HG03521 (cell line): ENCODE data around the gene AGAP5.
"Not testable (repeated sequence)": the region's sequence is repeated elsewhere in the genome, so short reads cannot be mapped to it uniquely, and the experiment has no call there.

Experiments used
- ATAC-seq: cut with Tn5 transposase; IDR thresholded peaks from one replicate; pipeline ENCODE4 v1.9.1; 2021; ENCODE audit warnings: mild to moderate bottlenecking, moderate library complexity; ENCODE audit not compliant: unreplicated experiment

AGAP5 gene

GRCh38 chr10:73697675-73698159 lies at the start of gene AGAP5:
AGAP5 (minus strand) TSS chr10:73698109; CDS start chr10:73697755, 354 bp downstream.
- not testable (repeated sequence) for ATAC-seq

DNA sequence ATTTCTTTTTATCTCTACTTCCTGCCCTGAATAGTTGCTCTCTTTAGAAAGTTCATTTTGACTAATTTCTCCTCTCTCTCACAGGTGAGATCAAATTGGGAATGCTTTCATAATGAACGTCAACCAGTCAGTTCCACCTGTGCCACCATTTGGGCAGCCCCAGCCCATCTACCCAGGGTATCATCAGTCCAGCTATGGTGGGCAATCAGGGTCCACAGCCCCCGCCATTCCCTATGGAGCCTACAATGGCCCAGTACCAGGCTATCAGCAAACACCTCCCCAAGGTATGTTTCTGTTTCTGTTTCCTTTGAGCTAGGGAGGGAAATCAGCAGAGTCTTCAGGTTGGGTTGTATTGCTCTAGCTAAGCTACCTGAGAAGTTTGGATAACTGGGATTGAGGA lies 48.8 kb upstream of the AGAP5 start:
- ATAC-seq = no peak

DNA sequence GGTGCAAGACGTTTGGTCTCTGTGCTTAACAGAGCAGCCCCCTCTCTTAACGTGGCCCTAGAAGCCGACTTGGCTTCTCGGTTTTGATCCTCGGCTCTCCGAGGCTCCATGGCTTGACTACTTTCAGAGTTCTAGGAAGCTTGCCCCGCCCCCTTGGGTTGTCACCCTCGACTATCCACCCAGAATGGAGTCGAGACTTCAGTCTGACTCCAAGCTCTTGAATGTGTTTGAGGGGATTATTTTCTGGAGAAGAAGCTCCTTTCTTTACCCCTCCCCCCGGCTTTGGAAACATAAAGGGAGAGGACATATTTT lies 46.7 kb upstream of the AGAP5 start:
- peak; percentile 13 for ATAC-seq

DNA sequence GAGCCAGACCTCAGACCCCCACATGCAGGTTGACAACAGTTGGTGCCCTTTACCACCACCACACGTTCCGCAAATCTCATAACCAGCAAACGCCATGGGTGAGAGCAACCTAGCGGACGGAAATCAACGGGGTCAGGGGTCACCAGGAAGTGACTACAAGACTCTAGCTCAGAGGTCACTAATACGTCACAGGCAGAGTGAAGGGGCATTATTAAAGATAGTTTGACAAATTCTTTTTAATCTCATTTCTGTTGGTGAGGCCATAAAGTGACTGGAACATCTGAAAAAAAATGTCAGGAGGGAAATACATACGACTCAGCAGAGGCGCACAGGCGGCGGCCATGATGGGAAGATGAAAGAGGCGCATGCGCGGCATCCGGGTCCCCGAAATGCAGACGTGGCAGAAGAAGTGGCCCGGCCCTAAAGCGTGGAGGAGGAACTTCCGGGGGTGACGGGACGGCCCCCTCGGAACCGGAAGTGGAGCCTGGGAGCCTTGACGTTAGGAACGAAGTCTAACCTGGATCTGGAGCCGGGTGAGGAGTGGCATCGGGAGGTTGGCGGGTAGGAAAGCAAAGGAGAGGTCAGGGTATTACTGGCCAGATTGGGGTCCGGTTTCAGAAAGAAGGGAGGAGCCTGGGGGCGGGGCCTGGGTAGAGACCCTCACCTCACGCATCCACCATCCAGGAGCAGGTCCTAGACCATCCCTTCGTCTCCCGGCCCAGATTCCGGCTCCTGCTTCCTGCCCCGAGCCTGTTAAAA lies 46.2 kb upstream of the AGAP5 start, which contains the start of gene SEC24C:
Gene SEC24C (plus strand): TSS at position 468 of the 759 bp plus-strand sequence. CDS start 2,461 bp downstream, outside the sequence.
- peak; percentile 88 for ATAC-seq

GRCh38 chr10:73743327-73743904 lies 45.5 kb upstream of the AGAP5 start:
- no peak for ATAC-seq

DNA sequence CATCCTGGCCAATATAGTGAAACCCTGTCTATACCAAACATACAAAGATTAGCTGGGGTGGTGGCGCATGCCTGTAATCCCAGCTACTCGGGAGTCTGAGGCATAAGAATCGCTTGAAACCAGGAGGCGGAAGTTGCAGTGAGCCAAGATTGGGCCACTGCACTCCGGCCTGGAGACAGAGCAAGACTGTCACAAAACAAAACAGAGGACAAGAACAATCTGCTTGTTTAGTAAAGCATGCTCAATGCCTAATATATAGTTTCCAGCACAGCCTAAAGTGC lies 44.5 kb upstream of the AGAP5 start:
- no peak for ATAC-seq

GRCh38 chr10:73740501-73741254 lies 42.8 kb upstream of the AGAP5 start:
- ATAC-seq = not testable (repeated sequence)

- no peak for ATAC-seq
These were observed 36.9 kb upstream of the AGAP5 start for GRCh38 chr10:73734796-73735305.

DNA sequence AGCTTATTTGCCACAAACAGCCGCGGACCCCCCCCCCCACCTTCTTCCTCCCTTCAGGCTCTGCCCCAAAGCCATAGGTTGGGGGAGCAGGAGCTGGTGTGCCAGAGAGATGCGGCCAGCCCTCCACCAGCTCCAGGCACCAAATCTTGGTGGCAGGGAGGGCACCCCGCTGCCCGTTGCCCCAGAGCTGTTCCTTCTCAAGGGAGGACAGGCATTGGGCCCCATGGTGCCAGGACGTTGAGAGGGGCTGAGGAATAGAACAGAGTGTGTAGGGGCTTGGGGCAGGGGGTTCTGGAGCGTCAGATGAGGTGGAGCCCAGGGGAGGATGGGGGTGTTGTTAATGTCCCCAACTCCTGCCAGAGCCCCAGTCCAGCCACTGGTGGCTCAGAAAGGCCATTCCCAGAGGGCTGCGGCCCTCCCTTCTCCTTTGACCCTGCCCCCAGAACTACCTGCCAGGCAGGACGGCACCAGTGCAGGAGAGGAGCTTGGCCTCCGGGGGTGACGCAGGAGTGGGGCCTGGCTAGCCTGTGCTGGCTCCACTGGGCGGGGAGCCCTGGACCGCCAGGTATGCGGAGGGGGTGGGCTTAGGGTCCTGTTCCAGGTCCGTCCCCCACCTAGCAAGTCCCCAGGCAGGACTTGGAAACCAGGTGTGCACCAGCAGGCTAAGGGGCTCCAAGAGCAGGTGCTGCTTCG lies 36.3 kb upstream of the AGAP5 start:
- ATAC-seq = no peak

DNA sequence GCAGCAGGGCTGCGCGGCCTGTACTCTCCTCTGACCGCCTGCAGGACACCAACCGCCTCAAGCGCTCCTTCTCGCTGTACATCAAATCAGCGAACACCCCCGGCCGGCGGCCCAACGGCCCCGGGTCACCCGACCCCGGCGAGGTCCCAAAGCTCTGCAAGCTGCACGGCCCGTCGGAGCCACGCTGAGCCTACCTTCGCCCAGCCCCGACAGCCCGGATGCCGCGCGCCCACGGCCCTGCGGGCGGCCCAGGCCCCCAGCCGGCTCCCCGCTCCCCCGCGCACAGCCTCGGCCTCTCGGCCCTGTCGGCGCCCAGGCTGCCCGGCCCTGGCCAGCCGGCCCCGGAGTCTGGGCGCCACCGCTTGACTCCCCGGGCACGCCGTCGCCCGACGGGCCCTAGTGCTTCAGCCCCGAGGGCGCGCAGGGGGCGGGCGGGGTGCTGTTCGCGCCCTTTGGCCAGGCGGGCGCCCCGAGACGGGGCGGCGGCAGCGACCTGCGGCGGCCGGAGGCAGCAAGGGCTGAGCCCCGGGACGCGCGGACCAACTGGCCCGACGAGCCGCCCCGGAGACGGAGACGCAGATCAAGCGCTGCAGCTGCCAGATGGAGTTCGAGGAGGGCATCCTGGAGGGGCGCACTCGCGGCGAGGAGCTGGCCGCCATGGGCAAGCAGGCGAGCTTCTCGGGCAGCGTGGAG lies 35.2 kb upstream of the AGAP5 start:
- no peak for ATAC-seq

DNA sequence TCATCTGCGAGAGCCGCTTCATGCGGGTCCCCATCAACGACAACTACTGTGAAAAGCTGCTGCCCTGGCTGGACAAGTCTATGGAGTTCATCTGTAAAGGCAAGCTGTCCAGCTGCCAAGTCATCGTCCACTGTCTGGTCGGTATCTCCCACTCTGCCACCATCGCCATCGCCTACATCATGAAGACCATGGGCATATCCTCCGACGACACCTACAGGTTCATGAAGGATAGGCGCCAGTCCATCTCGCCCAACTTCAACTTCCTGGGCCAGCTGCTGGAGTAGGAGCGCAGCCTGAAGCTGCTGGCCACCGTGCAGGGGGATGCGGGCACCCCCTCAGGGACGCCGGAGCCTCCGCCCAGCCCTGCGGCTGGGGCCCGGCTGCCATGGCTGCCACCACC lies 34.5 kb upstream of the AGAP5 start:
- ATAC-seq = no peak

DNA sequence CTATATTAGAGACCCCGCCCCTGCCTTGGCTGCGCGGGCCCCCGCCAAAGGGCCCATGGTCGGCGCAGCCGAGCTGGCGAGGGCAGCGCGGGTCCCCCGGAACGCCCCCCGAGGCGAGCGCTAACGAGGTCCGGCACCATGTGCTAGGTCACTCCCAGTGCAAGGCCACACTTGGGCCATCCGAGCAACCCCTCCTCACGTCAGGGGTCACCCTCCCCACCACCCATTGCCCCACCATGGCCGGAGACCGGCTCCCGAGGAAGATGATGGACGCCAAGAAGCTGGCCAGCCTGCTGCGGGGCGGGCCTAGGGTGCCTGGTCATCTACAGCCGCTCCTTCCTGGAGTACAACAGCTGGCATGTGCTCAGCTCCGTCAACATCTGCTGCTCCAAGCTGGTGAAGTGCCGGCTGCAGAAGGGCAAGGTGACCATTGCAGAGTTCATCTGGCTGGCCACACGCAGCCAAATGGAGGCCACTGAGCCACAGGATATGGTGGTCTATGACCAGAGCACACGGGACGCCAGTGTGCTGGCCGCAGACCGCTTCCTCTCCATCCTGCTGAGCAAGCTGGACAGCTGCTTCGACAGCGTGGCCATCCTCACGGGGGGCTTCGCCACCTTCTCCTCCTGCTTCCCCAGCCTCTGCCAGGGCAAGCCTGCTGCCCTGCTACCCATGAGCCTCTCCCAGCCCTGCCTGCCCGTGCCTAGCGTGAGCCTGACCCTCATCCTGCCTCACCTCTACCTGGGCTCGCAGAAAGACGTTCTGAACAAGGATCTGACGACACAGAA lies 33.9 kb upstream of the AGAP5 start:
- ATAC-seq = no peak

- ATAC-seq = peak; percentile 74
These were observed 32.4 kb upstream of the AGAP5 start for GRCh38 chr10:73730153-73730906.

- ATAC-seq = not testable (repeated sequence)
These were observed 31.9 kb upstream of the AGAP5 start for GRCh38 chr10:73729781-73730152.

DNA sequence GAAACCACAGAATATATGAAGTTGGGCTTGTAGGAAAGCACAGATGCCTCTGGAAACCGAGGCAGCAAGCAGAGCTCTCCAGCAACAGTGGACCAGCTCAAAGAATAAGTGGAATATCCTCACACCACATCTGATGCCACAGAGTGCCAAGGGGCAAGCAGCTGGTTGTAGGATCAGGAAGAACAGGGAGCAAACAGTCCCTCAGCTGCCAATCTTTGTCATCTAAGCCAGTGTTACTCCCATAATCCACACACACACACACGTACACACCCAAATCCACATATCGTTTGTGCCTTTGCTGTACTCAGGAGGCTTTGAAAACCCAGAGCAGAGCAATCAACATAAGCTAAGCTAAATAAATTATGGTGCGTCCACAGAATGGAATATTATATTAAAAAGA lies 25.6 kb upstream of the AGAP5 start:
- ATAC-seq = no peak

- ATAC-seq = not testable (repeated sequence)
These were observed 22.7 kb upstream of the AGAP5 start for GRCh38 chr10:73720561-73720960.

- no peak for ATAC-seq
These were observed 19.6 kb upstream of the AGAP5 start for GRCh38 chr10:73717556-73717955.

DNA sequence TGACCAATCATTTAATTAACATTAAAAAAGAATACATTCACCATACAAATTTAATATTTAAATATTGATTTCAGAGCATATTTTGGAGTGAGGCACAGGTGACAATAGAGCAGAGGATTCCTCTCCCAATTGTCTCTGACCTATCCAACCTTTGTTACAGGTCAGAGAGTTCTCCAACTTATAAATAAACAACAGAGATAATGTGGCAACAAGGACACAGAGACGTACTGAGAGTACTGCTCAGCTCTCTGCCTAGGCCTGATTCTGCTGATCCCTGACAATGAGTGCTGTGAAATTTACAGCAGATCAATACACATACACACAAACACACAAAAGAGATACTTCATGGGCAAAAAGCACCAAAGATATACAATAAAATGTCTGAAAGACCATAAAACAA lies 18.3 kb upstream of the AGAP5 start:
- ATAC-seq = no peak
